Breast epithelium (tissue), 4 donors: ENCODE data around the gene BICC1. TPM values are rescaled to one million over a fixed set of nuclear protein-coding genes. Genes with fewer than 3 reads are reported as not detected.

Experiments used
- DNase-seq, 2 donors: peaks; one replicate each; pipeline ENCODE4 v3.0.0-alpha.2; 2019; ENCODE audit warnings: low spot score in 2 of 2
- H3K27ac ChIP-seq, 2 donors: fragments of 200-600 bp; sonication (generic) in 1 of 2; one replicate each; pipeline ENCODE4 v1.5.1; 2016 to 2019; ENCODE audit warnings: mild to moderate bottlenecking in 1 of 2
- H3K27me3 ChIP-seq, 2 donors: fragments of 200-600 bp; sonication (generic) in 1 of 2; one replicate each; pipeline versions ENCODE4 v1.5.1 to v1.6.0; 2017 to 2019; ENCODE audit warnings: control low read depth in 1 of 2, mild to moderate bottlenecking in 1 of 2
- H3K36me3 ChIP-seq: fragments of 200-600 bp; one replicate; pipeline ENCODE4 v1.5.1; 2019
- H3K4me1 ChIP-seq, 2 donors: fragments of 200-600 bp; sonication (generic); one replicate each; pipeline ENCODE4 v1.5.1; 2016 to 2019; ENCODE audit warnings: control low read depth in 1 of 2
- H3K4me3 ChIP-seq, 3 donors: fragments of 200-600 bp; sonication (generic); 1 replicate in 2 of 3; 2 replicates in 1 of 3; pipeline ENCODE4 v1.5.1; 2016 to 2019; ENCODE audit warnings: mild to moderate bottlenecking in 3 of 3, moderate library complexity in 2 of 3
- H3K9me3 ChIP-seq, 2 donors: fragments of 200-600 bp; sonication (generic) in 1 of 2; one replicate each; pipeline ENCODE4 v1.5.1; 2016 to 2019; ENCODE audit warnings: control low read depth in 1 of 2
- POLR2A ChIP-seq: fragments of 450-650 bp; IDR thresholded peaks from one replicate; pipeline ENCODE4 v1.6.1; 2016; ENCODE audit warnings: antibody characterized with exemption, mild to moderate bottlenecking, moderate library complexity
- POLR2AphosphoS5 ChIP-seq, 3 donors: sonication (generic); formaldehyde crosslinking; IDR thresholded peaks; one replicate each; pipeline ENCODE4 v1.6.1; 2017; ENCODE audit warnings: antibody characterized with exemption in 3 of 3
- intact Hi-C: fragments of 100-400 bp; cut with DNase I; formaldehyde crosslinking; loops from one replicate; pipeline ENCODE4 v1.15.1; 2023; ENCODE audit warnings: low total_unique reads
- total RNA-seq, 3 donors: library from RNA; depleted of rRNA; stranded (reverse); fragments of >200 nt; gene quantifications; one replicate each; pipeline ENCODE4 v1.1.0, GENCODE V29; 2016
- TF ChIP-seq, protein P1 (sequence below), 3 donors: fragments of 450-650 bp; IDR thresholded peaks; one replicate each; pipeline ENCODE4 v1.5.1; 2016 to 2017; ENCODE audit warnings: antibody characterized with exemption in 3 of 3, mild to moderate bottlenecking in 3 of 3, moderate library complexity in 3 of 3

BICC1 gene
- total RNA-seq, 3 donors from 2014 or later = 24.3 to 35.5 (median 26.2) TPM

DNA sequence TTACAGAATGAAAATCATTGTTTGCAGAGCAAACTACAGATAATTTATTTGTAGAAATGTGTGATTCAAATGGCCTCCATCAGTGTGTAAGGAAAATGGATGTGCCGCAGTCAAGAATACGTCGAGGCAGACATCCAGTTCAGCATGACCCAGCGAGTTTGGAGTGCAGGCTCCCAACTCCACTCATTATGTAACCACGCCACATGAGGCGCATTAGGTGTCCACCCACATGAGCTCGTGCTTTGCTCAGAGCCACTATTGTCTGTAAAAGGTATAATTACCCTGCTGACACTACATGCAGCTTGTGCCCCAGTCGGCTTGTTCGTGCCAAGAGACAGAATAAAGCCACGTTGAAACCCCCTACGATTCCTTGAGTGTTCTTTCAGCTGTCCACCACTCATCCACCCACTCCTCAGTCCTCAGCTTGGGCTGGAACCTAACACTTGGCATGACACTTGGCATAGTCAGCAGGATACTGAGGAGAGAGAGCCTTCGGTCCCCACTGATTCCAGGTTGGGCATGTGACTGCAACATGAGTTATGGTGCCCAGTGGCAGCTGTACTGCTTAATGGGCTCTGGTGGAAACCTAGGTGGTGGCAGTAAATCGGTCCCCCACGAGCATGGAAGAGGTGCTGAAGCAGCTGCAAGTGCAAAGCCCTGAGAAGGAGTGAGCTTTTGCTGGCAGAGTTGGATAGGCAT, 102.7 kb downstream of the BICC1 start:
- no peaks in the 10 kb centered on the region for H3K9me3 ChIP-seq
- H3K36me3 ChIP-seq = no peaks in the 10 kb centered on the region
- TF ChIP-seq POLR2A = no peak
- TF ChIP-seq POLR2AphosphoS5 (IDR thresholded peaks at IDR 0.05) = no peak
- TF ChIP-seq, protein P1, sequence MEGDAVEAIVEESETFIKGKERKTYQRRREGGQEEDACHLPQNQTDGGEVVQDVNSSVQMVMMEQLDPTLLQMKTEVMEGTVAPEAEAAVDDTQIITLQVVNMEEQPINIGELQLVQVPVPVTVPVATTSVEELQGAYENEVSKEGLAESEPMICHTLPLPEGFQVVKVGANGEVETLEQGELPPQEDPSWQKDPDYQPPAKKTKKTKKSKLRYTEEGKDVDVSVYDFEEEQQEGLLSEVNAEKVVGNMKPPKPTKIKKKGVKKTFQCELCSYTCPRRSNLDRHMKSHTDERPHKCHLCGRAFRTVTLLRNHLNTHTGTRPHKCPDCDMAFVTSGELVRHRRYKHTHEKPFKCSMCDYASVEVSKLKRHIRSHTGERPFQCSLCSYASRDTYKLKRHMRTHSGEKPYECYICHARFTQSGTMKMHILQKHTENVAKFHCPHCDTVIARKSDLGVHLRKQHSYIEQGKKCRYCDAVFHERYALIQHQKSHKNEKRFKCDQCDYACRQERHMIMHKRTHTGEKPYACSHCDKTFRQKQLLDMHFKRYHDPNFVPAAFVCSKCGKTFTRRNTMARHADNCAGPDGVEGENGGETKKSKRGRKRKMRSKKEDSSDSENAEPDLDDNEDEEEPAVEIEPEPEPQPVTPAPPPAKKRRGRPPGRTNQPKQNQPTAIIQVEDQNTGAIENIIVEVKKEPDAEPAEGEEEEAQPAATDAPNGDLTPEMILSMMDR (IDR thresholded peaks at IDR 0.05) = no peak
- DNase-seq = no peak
- no peaks in the 10 kb centered on the region for H3K27me3 ChIP-seq
- H3K4me3 ChIP-seq = no peak overlapping the region
- H3K4me1 ChIP-seq = no peaks in the 10 kb centered on the region
- intact Hi-C loops = no loop called here
- no peak overlapping the region for H3K27ac ChIP-seq

DNA sequence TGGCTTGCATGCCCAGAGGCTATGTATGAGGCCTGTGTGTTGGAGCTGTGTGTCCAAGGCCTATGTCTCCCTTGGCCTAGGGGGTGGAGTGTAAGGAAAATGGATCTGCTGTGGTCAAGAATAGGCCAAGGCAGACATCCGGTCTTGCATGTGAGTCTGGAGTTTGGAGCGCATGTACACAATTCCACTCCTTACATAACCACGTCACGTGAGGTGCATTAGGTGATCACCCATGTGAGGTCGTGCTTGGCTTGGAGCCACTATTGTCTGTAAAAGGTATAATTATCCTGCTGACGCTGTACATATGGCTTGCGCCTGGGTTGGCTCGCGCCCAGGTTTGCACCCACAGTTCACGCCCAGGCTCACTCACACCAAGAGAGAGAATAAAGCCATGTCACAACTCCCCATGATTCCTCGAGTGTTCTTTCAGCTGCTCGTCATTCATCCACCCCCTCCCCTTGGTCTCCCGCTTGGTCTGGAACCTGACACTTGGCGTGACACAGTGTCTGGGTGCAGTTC, 105.5 kb downstream of the BICC1 start:
- no peak for DNase-seq
- Histone ChIP-seq H3K27ac (no peak overlapping the region), H3K4me1 (no peaks in the 10 kb centered on the region), H3K4me3 (no peak overlapping the region), H3K36me3 (no peaks in the 10 kb centered on the region), H3K27me3 (no peaks in the 10 kb centered on the region), H3K9me3 (no peaks in the 10 kb centered on the region)
- intact Hi-C loops = no loop called here
- TF ChIP-seq, protein P1 (IDR thresholded peaks at IDR 0.05) = no peak
- no peak for TF ChIP-seq POLR2AphosphoS5 (IDR thresholded peaks at IDR 0.05)
- TF ChIP-seq POLR2A = no peak

DNA sequence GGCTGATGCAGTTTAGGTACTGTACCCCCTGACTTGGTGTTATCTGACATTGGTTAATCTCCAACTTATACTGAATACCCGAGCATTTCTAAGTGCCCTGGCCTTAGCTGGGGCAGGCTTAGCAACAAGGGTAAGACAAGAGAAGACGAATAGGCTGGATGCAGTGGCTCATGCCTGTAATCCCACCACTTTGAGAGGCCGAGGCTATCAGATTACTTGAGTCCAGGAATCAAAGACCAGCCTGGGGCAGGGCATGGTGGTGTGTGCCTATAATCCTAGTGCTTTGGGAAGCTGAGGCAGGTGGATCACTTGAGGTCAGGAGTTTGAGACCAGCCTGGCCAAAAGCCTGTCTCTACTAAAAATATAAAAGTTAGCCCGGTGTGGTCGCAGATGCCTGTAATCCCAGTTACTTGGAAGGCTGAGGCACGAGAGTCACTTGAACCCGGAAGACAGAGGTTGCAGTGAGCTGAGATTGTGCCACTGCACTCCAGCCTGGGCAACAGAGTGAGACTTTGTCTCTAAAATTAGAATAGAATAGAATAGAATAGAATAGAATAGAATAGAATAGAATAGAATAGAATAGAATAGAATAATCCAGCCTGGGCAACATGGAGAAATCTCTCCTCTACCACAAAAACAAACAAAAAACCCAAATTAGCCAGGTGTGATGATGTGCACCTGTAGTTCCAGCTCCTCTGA, 108.9 kb downstream of the BICC1 start:
- H3K27me3 ChIP-seq = no peaks in the 10 kb centered on the region
- DNase-seq = no peak
- no peak overlapping the region for H3K4me3 ChIP-seq
- no peaks in the 10 kb centered on the region for H3K36me3 ChIP-seq
- no peaks in the 10 kb centered on the region for H3K4me1 ChIP-seq
- TF ChIP-seq, protein P1 (IDR thresholded peaks at IDR 0.05) = no peak
- no peak for TF ChIP-seq POLR2A
- no peak for TF ChIP-seq POLR2AphosphoS5 (IDR thresholded peaks at IDR 0.05)
- no peaks in the 10 kb centered on the region for H3K9me3 ChIP-seq
- intact Hi-C loops = no loop called here
- H3K27ac ChIP-seq = peak overlapping the region in 1 of 2 donors; percentile 5

DNA sequence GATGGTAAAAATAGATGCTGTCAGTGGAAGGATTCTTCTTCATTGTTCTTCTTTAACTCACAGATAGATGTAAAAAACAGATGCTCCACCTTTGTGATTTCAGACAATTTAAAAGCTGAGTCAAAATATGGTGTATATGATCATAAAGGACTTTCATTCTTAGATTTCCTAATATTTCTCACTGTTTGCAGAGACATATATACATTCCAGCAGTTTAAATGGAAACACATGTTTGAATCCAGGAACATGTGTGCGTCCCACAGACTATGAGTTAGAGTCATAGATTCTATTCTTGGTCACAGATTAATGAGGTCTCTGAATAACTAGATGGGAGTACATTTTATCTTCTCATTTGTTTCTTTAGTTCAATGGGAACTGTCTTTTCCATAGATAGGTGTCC, 109.6 kb downstream of the BICC1 start:
- TF ChIP-seq POLR2AphosphoS5 (IDR thresholded peaks at IDR 0.05) (no peak), POLR2A (no peak)
- TF ChIP-seq, protein P1 (IDR thresholded peaks at IDR 0.05) = no peak
- no peaks in the 10 kb centered on the region for H3K9me3 ChIP-seq
- DNase-seq = no peak
- no peak overlapping the region for H3K4me3 ChIP-seq
- no peaks in the 10 kb centered on the region for H3K4me1 ChIP-seq
- H3K27ac ChIP-seq = no peak overlapping the region
- intact Hi-C loops = no loop called here
- no peaks in the 10 kb centered on the region for H3K36me3 ChIP-seq
- no peaks in the 10 kb centered on the region for H3K27me3 ChIP-seq

DNA sequence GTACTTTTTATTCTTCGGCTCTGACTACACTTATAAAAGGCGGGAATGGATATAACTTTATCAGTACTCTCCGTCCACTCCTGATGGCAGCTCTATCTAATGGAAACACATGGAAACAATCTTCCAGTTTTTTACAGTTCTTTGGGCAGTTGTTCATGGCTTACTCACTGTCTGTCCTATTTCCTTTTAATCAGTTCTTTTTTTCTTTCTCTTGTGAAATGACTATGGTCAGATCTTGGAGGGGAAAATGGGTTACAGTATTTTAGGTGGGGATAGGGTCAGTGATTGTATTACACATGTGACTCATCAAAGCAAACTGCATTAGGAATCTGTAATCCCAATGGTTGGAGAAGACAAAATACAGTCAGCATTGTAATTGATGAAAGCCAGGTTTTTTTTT, 112.4 kb downstream of the BICC1 start:
- intact Hi-C loops = no loop called here
- H3K27ac ChIP-seq = no peak overlapping the region

More for the DNA sequence above, 112.4 kb downstream of the BICC1 start:
- no peaks in the 10 kb centered on the region for H3K4me1 ChIP-seq
- H3K36me3 ChIP-seq = no peaks in the 10 kb centered on the region
- no peaks in the 10 kb centered on the region for H3K9me3 ChIP-seq
- no peak for DNase-seq
- H3K4me3 ChIP-seq = no peak overlapping the region
- H3K27me3 ChIP-seq = no peaks in the 10 kb centered on the region
- TF ChIP-seq POLR2A (no peak), POLR2AphosphoS5 (IDR thresholded peaks at IDR 0.05) (no peak)
- TF ChIP-seq, protein P1 (IDR thresholded peaks at IDR 0.05) = no peak
